Stimulated activated CD4-positive, alpha-beta T cell treated with anti-CD3 and anti-CD28 coated beads, TNF-alpha, amount 100 ng/mL, for 48 hours (primary cell): ENCODE measurements around the gene FBN2.
"Not testable (repeated sequence)": the region's sequence is repeated elsewhere in the genome, so short reads cannot be mapped to it uniquely, and the experiment has no call there.

ENCODE experiments used
- DNase-seq, 3 donors: peaks; one replicate each; pipeline ENCODE4 v3.0.0-alpha.2; 2020; ENCODE audit warnings: low read depth in 3 of 3

FBN2 gene

DNA sequence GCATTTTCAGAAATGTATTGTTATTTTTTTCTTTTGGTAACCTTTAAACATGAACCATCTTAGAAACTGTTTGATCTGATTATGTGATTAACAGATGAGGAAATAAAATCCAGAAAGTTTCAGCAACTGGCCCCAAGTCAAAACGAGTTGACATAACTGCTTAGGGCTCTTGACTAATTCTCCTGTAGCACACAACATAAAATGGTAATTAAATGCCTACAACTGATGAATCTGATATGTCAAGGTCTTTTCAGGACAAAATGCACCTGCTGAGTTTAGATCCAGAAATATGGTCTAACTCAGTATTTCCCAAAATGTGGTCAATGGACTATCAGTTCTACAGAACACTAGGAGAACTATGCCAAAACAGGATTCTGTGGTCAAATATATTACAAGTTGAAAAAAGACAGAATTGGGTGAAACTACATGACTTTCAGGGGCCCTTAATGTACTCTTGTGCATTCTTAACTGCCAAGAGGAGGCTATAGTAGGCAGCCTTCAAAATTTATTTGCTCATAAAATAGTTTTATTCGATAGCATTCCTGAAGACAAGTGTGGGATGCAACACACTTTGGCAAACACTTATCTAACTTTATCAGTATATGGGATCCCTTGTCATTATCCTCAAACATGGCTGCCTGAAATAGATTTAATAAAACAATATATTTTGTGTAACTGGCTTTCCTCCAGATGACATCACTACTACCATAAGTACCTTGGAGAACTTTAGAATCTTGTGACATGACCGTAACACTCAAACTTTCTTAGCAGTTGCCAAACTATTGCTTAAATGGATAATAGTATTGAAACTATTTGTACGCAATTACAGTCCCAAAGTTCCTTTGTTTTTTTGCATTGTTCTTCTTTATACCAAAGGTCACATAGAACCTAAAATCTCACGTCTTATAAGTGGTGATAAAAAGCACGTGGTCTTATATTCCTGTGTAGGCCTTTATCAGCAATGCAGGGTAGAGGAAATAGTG, 59.4 kb downstream of the FBN2 start:
- DNase-seq: no peak

DNA sequence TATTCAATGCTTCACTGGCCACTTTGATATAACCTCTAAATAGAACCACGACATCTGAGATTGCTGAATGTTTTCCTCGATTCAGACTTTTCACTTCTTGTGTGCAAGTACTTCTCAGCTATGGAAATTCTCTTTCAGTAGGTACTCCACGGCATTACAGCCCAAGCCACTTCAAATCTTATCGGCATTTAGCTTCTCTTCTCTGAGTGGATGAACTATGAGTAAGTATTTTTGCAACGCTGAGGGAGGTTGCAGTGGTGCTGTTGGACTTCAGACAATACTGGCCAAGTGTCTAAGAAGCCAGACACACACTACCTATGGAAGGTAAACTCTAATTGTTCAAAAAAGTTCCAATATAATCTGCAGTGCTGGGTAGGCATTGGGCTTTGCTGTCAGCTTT, 60.1 kb downstream of the FBN2 start:
- DNase-seq: no peak

DNA sequence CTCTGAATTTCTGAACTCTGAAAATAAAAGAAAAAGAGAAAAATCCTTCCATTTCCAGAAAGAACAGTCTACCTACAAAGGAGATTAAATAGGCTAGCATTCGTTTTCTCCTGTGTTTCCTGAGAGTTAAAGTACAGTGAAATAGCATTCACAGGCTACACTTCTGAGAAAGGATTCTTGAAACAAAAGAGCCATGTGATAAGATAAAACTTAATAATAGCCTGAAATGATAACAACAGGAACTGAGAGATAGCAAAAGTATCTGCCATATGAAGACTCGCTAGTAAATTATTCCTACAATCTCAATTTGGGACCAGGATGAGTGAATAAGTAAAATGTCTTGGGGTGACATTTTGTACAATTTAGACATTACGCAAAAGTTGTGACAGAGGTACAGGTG, 62.4 kb downstream of the FBN2 start:
- no peak for DNase-seq

DNA sequence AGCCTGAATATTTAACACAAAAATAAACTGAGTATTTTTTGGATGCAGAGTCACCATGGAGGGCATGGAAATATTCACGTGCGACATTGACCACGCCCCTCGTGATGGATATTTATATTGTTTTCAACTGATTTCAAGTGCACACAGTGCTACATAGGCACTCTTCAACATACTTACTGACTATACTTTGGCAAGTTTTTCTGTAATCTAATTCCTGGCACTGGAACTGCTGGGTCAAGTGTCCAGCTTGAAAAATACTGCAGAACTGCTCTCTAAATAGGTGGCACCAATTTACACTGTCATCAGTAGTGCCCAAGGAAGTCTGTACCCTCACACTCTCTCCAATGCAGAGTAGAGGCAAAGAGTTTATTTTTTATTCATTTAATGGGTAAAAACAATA, 65.1 kb downstream of the FBN2 start:
- no peak for DNase-seq

DNA sequence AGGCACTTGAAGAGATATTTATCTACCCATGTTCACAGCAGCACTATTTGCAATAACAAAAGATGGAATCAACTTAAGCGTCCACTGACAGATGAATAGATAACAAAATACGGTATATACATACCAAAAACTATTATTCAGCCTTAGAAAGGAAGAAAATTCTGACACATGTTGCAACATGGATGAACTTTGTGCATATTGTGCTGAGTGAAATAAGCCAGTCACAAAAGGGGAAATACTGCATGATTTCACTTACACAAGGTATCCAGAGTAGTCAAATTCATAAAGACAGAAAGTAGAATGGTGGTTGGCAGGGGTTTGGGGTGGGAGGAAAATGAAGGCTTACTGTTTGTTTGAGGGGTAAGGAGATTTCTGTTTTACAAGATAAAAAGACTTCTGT, 66.0 kb downstream of the FBN2 start:
- no peak for DNase-seq

DNA sequence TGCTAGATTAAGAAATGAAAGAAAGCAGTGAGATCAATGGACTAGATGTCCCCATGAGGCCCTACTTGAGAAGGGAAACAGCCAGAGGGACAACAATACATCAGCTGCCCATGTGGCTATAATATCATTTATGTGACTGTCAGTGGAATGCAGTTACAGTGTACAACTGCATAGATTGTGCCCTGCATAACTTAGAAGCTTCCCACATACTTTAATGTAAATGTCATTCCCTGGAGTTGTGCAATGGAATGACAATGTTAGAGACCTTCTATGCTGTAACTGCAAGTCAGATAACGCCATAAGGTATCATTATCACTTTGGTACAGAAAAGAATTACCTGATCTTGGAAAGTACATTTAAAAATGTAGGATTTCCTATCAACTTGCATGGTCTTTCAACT, 67.4 kb downstream of the FBN2 start:
- DNase-seq: no peak

DNA sequence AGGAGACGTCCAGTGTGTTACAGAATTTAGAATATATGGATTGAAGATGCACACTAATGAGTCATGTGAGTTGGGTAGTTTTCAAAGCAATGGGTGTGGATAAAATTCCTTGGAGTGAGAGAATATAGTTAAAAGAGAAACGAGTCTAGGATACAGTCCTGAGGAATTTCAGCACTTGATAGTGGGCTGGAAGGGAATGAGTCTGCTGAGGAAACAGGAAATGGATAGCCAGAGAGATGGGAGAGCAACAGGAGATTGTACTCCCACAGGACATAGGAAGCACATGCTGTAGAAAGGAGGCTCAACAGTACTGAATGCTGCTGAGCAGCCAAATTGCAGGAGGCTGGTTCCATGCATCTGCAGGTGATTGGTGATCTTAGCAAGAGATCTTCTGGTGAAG, 68.1 kb downstream of the FBN2 start:
- no peak for DNase-seq

DNA sequence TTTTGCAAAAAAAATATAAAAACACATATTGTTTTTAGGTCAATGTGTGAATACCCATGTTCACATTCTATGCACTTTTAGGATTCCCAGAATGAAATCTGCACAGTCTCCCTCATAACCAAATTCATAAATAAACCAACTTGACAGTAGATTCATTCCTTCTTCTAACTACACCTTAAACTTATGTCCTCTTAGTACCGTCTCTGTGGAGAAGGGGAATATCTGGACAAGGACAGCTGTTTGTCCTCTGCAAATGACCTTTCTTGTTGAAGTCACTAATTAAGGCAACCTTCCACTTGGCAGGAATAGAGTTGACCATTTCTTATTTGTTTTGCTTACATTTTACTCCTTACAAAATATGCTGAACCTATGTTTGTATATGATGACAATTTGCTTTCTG, 71.1 kb downstream of the FBN2 start:
- no peak for DNase-seq

DNA sequence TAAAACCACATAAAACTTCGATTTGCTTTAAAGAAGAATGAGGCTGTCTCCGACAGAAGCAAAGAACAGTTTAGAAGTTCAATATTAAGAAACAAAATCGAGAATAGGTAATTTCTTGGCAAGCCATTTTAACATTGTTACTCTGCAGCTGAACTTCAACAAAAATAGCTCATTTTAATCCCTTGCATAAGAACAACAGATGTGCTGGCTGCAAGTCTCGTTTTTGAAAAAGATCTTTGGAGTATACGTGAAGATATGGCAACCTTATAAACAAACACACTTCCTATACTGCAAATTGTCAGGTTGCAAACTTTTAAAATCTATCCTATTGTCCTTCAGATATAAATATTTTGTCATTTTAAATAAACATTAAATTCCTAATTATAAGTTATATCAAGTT, 71.5 kb downstream of the FBN2 start:
- no peak for DNase-seq

DNA sequence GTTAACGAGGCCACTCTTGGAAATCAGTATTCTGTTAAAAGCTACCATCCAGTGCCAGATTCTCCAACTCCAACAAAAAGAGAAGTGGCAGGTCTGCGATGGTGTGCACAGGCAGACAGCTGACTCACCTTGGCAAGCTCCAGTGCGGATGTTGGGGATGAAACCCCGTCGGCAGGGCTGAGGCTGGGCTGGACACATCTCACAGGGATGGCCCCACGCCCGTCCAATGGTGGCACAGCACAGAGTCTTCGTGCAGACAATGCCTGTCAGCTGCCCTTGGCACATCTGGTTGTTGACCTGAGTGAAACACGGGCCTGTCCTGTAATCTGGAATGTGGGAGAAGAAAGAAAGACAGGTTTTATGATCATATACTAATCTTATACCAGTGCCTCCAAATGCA, 73.4 kb downstream of the FBN2 start:
- no peak for DNase-seq

DNA sequence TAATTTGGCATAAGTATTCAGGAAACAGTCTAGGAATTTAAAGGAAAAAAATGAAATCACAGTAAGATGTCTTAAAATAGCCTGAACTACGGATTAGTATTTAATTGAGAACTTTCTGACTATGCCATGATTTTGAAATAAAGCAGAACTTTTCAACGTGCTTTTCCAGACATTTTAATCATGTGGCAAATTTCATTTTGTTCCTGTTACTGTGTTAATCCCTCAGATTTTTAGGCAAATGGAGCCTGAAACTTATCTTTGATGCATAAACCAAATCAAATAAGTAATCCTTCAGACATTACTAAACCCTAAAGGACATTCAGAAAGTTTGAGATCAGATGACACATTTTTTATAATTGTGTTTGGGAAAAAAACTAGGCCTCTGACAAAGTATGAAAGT, 75.7 kb downstream of the FBN2 start:
- DNase-seq: no peak

DNA sequence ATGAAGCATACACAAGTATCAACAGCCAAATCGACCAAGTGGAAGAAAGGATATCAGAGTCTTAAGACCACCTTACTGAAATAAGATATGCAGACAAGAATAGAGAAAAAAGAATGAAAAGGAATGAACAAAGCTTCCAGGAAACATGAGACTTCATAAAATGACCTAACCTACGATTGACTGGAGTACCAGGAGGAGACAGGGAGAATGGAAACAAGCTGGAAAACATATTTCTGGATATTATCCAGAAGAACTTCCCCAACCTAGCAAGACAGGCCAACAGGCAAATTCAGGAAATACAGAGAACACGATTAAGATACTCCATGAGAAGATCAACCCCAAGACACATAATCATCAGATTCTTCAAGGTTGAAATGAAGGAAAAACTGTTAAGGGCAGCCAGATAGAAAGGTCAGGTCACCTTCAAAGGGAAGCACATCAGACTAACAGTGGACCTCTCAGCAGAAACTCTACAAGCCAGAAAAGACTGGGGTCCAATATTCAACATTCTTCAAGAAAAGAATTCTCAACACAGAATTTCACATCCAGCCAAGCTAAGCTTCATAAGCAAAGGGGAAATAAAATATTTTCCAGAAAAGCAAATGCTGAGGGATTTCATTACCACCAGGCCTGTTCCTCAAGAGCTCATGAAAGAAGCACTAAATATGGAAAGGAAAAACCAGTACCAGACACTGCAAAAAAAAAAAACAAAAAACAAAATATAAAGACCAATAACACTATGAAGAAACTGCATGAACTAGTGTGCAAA, 80.7 kb downstream of the FBN2 start:
- not testable (repeated sequence) for DNase-seq

DNA sequence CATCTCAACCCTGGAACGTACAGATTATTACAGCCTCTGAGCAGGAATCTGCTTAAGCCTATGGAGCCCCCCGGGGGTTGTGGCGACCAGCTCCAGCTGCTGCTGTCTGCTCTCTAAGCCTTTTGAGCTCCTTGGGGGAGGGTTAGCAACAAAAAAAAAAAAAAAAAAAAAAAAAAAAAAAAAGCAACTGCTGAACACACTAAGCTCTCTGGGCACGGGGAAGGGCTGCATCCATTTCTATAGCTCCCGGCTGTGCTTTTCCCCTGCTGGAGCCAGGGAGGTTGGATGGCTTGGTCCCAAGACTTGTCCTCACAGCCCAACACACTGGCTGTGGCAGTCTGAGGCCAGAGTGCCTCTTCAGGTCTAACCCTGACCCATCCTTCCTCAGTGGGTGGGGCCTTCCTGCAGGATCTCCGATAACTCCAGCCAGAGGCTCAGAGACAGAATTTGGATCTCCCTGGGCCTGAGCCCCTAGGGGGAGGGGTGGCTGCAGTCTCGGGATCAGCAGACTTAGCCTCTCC, 82.1 kb downstream of the FBN2 start:
- no peak for DNase-seq

DNA sequence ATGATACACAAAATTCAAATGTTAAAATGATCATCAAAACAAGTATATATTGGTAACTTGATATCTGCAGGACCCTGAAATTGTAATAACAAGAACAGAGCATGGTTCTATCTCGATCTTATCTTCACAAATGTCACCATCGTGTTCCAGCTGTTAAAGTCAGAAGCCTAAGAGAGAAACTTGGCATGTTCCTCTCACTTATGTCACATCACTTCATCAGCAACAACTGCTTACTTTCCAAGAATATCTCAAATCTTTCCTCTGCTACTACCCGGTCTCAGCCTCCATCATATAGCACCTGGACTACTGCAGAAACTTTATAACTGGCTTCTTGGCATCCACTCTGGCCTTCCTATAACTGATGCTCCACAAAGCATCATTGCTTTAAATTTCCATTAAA, 84.9 kb downstream of the FBN2 start:
- DNase-seq: no peak

DNA sequence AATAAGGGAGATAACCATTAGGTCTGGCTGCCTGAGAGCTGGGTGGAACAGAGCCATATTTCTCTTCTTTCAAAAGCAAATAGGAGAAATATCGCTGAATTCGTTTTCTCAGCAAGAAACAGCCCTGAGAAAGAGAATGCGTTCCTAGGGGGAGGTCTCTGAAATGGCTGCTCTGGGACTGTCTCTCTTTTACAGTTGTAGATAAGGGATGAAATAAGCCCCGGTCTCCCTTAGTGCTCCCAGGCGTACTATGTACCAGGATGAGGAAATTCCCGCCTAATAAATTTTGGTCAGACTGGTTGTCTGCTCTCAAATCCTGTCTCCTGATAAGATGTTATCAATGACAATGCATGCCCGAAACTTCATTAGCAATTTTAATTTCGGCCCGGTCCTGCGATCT, 90.8 kb downstream of the FBN2 start:
- DNase-seq: not testable (repeated sequence)

DNA sequence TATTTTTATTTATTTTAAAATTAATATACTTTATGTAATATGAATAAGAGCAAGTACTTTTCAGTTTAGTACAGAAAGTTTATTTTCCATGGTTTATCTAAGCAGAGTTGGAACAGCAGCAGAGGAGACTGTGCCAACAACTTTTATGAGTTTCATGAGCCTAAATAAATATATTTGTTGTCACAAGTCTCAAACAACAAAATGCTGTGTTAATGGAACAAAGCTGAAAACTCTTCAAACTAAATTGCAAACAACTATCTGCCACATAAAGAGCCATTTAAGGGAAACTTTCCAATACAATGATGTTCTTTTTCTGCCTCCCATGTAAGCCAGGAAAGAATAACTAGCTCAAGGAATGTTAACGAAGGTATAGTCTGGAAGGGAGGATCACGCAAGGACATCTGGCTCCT, 96.1 kb downstream of the FBN2 start:
- DNase-seq: no peak

DNA sequence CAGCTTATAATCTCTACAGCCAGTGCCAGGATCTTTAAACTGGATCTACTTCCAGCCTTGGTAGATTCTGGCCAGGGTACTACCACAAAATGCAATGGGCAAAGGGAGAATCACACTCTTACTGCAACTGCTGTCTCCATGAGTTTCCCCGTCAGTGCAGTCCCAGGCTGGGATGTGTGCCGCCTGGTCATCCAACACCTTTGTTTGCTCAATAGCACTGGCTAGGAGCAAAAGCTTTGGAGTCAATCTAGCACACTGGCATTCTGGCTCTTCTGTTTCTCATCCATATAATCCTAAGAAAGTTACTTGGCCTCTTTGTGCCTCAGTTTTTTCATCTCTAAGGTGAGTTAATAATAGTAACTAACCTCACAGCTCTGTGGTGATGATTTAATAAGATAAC, 96.9 kb downstream of the FBN2 start:
- no peak for DNase-seq

DNA sequence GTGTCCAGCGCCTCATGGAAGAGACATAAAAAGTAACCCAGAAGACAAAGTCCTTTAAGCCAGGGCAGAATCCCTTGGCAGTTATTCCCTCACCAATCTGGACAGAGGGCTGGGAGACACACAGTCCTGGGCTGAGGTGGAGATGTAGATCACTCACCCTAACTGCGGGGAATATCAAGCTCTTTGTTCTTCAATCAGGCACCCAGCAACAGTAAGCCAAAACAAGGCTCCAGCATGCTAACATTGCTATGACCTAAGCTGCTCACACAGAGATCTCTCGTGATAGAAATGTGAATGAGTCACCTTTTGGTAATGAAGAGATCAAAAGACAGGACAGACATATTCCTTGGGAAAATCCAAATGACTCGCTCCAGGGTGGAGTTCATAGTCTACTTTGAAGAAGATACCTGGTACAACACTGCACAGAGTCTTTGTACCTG, 101.3 kb downstream of the FBN2 start:
- no peak for DNase-seq

DNA sequence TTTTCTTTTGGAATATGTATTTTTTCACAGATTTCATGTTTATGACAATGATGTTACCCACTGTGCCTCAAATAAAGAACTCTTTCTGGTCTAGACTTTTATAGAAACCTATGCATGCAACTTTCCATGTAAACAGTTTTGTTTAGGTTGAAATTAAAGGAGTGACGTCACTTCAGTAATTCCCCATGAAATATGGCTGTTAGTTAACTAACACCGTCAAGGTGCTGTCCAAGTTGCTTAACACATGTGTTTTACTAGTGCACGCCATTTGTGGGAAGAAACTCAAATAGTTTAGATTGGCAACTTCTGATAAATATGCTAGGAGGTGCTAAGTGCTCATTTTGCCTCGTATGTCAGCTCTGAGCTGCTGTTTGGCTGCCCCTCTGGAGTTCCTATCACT, 102.2 kb downstream of the FBN2 start:
- DNase-seq: no peak

DNA sequence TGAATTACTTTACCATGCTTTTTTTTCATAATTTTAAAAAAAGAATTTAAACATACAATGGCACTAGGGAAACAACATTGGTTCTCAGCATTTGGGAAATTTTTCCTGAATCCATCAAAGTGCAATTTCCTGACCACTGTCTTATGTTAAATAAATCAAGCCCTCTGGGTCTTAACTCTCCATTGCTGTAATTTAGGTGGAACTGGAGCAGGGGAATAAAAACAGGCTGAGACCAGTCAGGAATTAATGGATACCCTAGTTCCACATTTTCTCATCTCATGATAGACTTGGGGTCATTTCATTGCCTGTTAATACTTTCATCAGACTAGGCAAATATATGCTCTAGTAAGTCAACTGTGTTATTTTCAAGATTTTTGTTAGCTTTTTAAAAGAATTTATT, 103.1 kb downstream of the FBN2 start:
- DNase-seq: no peak

DNA sequence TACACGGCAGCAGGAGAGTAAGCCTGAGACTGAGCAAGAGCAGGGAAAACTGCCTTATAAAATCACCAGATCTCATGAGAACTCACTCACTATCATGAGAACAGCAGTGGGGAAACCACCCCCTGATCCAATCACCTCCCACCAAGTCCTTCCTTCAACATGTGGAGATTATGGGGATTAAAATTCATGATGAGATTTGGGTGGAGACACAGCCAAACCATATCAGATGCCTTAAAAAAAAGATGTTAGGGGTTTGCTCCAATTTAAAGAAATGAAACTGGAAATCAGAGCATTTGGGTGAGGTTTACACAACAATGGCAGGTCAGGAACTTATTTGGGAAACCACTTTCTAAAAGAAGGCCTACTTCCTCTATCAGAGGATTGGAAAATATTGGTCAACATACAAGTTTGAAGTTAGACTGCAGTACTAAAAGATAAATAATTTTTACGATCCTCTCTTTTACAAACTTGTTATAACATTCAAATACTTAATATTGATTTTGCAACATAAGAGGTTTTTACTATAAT, 105.1 kb downstream of the FBN2 start:
- DNase-seq: no peak

DNA sequence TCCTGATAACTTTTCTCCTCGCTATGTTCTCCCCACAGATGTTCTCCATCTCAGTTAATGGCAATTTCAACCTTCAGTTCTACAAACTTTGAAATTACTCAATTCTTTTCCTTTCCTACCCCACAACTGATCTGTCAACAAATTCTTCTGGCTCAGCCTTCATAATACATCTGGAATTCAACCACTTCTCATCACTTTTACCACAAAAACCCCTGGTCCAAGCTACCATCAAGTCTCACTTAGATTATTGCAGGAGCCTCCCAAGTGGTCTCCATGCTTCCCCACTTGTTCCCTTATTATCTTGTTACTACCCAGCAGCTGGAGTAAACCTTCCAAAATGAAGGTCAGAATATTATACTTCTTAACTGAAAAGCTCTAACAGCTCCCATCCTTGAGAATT, 110.1 kb downstream of the FBN2 start:
- DNase-seq: no peak
